Pulmonary artery endothelial cell (primary cell): ENCODE data around the gene EHD2. TPM values are rescaled to one million over a fixed set of nuclear protein-coding genes. Genes with fewer than 3 reads are reported as not detected.
A peak's percentile ranks its signal among the peaks of the same experiment; 100 is the strongest.
"Not testable (repeated sequence)": the region's sequence is repeated elsewhere in the genome, so short reads cannot be mapped to it uniquely, and the experiment has no call there.

Source experiments
- DNase-seq: peaks from one replicate; pipeline ENCODE4 v3.0.0-alpha.2; 2011; ENCODE audit warnings: low read depth, low spot score
- total RNA-seq: library from RNA; depleted of rRNA; stranded (reverse); fragments of >200 nt; gene quantifications from 2 replicates; pipeline ENCODE4 v1.2.3, GENCODE V29; 2014

The EHD2 gene
- total RNA-seq, 1 donor from 2014 or later: 97.5 TPM

- no peak for DNase-seq
Measured at GRCh38 chr19:47767349-47767748, 54.1 kb downstream of the EHD2 start.

- DNase-seq: no peak
Measured at GRCh38 chr19:47768604-47769003, 55.4 kb downstream of the EHD2 start.

- DNase-seq: no peak
Measured at GRCh38 chr19:47769534-47769933, 56.3 kb downstream of the EHD2 start.

GRCh38 chr19:47771291-47771690 is 58.1 kb downstream of the EHD2 start:
- not testable (repeated sequence) for DNase-seq

- peak; percentile 85 for DNase-seq
Measured at GRCh38 chr19:47776568-47776967, 63.3 kb downstream of the EHD2 start.

- not testable (repeated sequence) for DNase-seq
Measured at GRCh38 chr19:47777245-47778048, 64.2 kb downstream of the EHD2 start.

- no peak for DNase-seq
Measured at GRCh38 chr19:47778049-47778953, 65.1 kb downstream of the EHD2 start, which contains the start of gene SELENOW. SELENOW (plus strand) TSS chr19:47778703; CDS start chr19:47778786, 83 bp downstream.

GRCh38 chr19:47778954-47779351 is 65.7 kb downstream of the EHD2 start:
- DNase-seq: no peak

- DNase-seq: no peak
Measured at GRCh38 chr19:47779524-47780214, 66.4 kb downstream of the EHD2 start.

GRCh38 chr19:47780215-47780551 is 67.0 kb downstream of the EHD2 start:
- no peak for DNase-seq

- no peak for DNase-seq
Measured at GRCh38 chr19:47781590-47782262, 68.5 kb downstream of the EHD2 start.

GRCh38 chr19:47786566-47786965 is 73.3 kb downstream of the EHD2 start:
- no peak for DNase-seq

GRCh38 chr19:47787307-47787706 is 74.1 kb downstream of the EHD2 start:
- not testable (repeated sequence) for DNase-seq

GRCh38 chr19:47789811-47790210 is 76.6 kb downstream of the EHD2 start:
- DNase-seq: not testable (repeated sequence)

- DNase-seq: no peak
Measured at GRCh38 chr19:47790398-47790814, 77.2 kb downstream of the EHD2 start.

- no peak for DNase-seq
Measured at GRCh38 chr19:47792616-47793015, 79.4 kb downstream of the EHD2 start.

Other genes starting within 250 kb of the EHD2 start
- gene SLC8A2, start 241.5 kb upstream of the EHD2 start, total RNA-seq: not detected in 2 replicates
- gene KPTN, start 229.2 kb upstream of the EHD2 start, total RNA-seq: 3.7 and 7.1 TPM in 2 replicates
- 59.7 and 76.2 TPM in 2 replicates for gene NAPA, start 198.4 kb upstream of the EHD2 start, total RNA-seq
- 0.07 TPM in 1 of 2 replicates, not detected in the other for gene ZNF541, start 140.3 kb upstream of the EHD2 start, total RNA-seq
- gene BICRA, start 104.3 kb upstream of the EHD2 start, total RNA-seq: 4.2 and 5.4 TPM in 2 replicates
- gene NOP53, start 32.1 kb downstream of the EHD2 start, total RNA-seq: 73.4 and 129 TPM in 2 replicates
- 212 and 296 TPM in 2 replicates for gene SELENOW, start 65.3 kb downstream of the EHD2 start, total RNA-seq
- not detected in 2 replicates for gene TPRX1, start 91.1 kb downstream of the EHD2 start, total RNA-seq
- not detected in 2 replicates for gene CRX, start 108.5 kb downstream of the EHD2 start, total RNA-seq
- gene TPRX2, start 145.8 kb downstream of the EHD2 start, total RNA-seq: not detected in 2 replicates
- not detected in 2 replicates for gene SULT2A1, start 172.9 kb downstream of the EHD2 start, total RNA-seq